Tibial artery (tissue), 4 donors: ENCODE measurements around the gene ADAM10.
"Not testable (repeated sequence)": the region's sequence is repeated elsewhere in the genome, so short reads cannot be mapped to it uniquely, and the experiment has no call there.

Experiments used
- DNase-seq, 2 donors: peaks; one replicate each; pipeline ENCODE4 v3.0.0-alpha.2; 2019
- H3K27ac ChIP-seq, 2 donors: fragments of 200-600 bp; sonication (generic) in 1 of 2; 1 replicate in 1 of 2; 2 replicates in 1 of 2; pipeline ENCODE4 v1.5.1; 2018 to 2019; ENCODE audit warnings: mild to moderate bottlenecking in 1 of 2
- H3K27me3 ChIP-seq, 2 donors: fragments of 200-600 bp; sonication (generic) in 1 of 2; one replicate each; pipeline versions ENCODE4 v1.5.1 to v1.6.0; 2016 to 2019
- H3K36me3 ChIP-seq, 3 donors: fragments of 200-600 bp; sonication (generic) in 2 of 3; one replicate each; pipeline ENCODE4 v1.5.1; 2016 to 2019; ENCODE audit warnings: mild to moderate bottlenecking in 2 of 3
- H3K4me1 ChIP-seq, 4 donors: fragments of 200-600 bp; sonication (generic) in 2 of 4; 1 replicate in 3 of 4; 2 replicates in 1 of 4; pipeline ENCODE4 v1.5.1; 2016 to 2019
- H3K4me3 ChIP-seq, 2 donors: fragments of 200-600 bp; sonication (generic) in 1 of 2; 1 replicate in 1 of 2; 2 replicates in 1 of 2; pipeline ENCODE4 v1.5.1; 2018 to 2019; ENCODE audit warnings: mild to moderate bottlenecking in 2 of 2
- H3K9me3 ChIP-seq, 3 donors: fragments of 200-600 bp; sonication (generic) in 1 of 3; one replicate each; pipeline ENCODE4 v1.5.1; 2016 to 2019
- CTCF ChIP-seq, 2 experiments: fragments of 200-600 bp in 1 of 2; fragments of 450-650 bp in 1 of 2; IDR thresholded peaks; one replicate each; pipeline ENCODE4 v1.5.1; 2017 to 2019; ENCODE audit warnings: antibody characterized with exemption in 2 of 2, mild to moderate bottlenecking in 1 of 2, moderate library complexity in 1 of 2
- intact Hi-C: fragments of 100-400 bp; cut with DNase I; formaldehyde crosslinking; loops from one replicate; pipeline ENCODE4 v1.15.0; 2023; ENCODE audit warnings: low total_unique reads

ADAM10 gene

DNA sequence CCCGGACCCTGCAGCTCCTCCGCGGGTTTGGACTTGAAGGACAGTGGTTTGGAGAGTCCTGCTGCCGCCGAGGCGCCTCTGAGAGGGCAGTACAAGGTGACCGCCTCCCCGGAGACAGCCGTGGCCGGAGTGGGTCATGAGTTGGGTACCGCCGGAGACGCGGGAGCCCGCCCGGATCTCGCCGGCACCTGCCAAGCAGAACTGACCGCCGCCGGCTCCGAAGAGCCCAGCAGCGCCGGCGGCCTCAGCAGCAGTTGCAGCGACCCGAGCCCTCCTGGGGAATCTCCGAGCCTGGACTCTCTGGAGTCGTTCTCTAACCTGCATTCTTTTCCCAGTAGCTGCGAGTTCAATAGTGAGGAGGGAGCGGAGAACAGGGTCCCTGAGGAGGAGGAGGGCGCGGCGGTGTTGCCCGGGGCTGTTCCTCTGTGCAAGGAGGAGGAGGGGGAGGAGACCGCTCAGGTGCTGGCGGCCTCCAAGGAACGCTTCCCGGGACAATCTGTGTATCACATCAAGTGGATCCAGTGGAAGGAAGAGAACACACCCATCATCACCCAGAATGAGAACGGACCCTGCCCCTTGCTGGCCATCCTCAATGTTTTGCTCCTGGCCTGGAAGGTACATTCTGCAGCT, 22.2 kb upstream of the ADAM10 start:
- Histone ChIP-seq H3K4me3 (peak overlapping the region; percentile 69 to 81), H3K27ac (peak overlapping the region; percentile 89 to 96), H3K27me3 (no peaks in the 10 kb centered on the region), H3K9me3 (no peaks in the 10 kb centered on the region), H3K4me1 (peaks cover 0 to 52% (median 13%) of the 10 kb centered on the region in 4 donors), H3K36me3 (no peaks in the 10 kb centered on the region)
- TF ChIP-seq CTCF (IDR thresholded peaks at IDR 0.05), result no peak
- peak; percentile 54 to 80 for DNase-seq
- intact Hi-C loops, result loop anchor here (1.0 kb wide), 1 partner anchor 22 kb away; the partner anchor contains the start of gene ADAM10

DNA sequence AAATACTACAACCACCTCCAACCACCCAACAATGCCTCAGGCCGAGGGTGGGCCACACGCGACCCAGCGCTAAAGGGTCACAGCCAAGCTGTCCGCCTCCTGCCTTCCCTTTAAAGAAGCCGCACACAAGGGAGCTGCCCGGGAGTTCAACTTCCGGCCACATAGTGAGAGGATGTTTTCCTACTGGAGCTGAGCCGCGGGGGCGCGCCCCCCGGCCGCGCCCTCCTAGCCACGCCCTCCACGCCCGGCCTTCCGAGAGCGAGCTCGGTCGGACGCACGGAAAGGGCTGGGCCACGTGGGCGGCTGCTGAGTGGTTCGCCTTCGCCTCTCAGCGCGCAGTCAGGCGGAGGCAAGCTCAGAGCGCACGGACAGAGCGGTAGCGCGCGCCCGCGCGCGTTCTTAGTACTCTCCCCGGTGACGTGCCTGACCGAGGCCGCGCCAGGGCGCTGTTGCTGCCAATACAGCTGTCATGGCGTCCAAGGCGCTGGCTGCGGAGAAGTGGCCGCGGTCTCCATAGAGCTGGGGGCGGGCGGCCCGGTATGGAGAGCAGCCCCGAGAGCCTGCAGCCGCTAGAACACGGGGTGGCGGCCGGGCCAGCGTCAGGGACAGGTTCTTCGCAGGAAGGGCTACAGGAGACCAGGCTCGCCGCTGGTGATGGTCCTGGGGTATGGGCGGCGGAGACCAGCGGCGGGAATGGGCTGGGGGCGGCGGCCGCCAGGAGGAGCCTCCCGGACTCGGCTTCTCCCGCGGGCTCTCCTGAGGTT, 21.5 kb upstream of the ADAM10 start, which contains the start of gene MINDY2:
TSS of gene MINDY2 (plus strand) at position 446 of the 764 bp plus-strand sequence. CDS start at position 540, 94 bp downstream.
- Histone ChIP-seq H3K36me3 (no peaks in the 10 kb centered on the region), H3K27me3 (no peaks in the 10 kb centered on the region), H3K4me1 (peaks cover 0 to 45% (median 13%) of the 10 kb centered on the region in 4 donors), H3K27ac (peak within 1 kb of the TSS; percentile 89 to 96), H3K4me3 (peak within 1 kb of the TSS; percentile 69 to 81), H3K9me3 (no peaks in the 10 kb centered on the region)
- peak; percentile 98 to 99 for DNase-seq
- TF ChIP-seq CTCF (IDR thresholded peaks at IDR 0.05), result peak in 1 of 2 experiments; percentile 16
- intact Hi-C loops, result loop anchor here (1.0 kb wide), 1 partner anchor 22 kb away; the partner anchor contains the start of gene ADAM10

DNA sequence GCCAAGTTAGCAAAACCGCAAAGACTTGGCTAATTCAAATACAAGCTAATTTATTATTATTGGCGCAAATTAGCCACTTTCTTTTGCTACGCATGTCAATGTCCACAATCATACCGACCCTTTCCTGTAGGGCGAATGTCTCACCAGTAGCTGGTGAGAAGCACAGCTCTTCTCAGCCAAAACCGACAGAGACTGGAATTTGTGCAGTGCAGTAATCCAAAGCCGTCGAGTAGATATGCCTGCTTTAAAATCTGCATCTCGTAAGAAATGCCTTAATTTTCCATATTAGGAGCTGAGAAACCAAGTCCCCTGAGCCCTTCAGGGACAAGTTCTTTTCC, 21.0 kb upstream of the ADAM10 start:
- Histone ChIP-seq H3K27ac (peak overlapping the region; percentile 89 to 96), H3K4me1 (peaks cover 0 to 39% (median 13%) of the 10 kb centered on the region in 4 donors), H3K36me3 (no peaks in the 10 kb centered on the region), H3K27me3 (no peaks in the 10 kb centered on the region), H3K9me3 (no peaks in the 10 kb centered on the region), H3K4me3 (peak overlapping the region; percentile 69 to 81)
- TF ChIP-seq CTCF (IDR thresholded peaks at IDR 0.05), result peak; percentile 13 to 38
- intact Hi-C loops, result no loop called here
- DNase-seq, result no peak

DNA sequence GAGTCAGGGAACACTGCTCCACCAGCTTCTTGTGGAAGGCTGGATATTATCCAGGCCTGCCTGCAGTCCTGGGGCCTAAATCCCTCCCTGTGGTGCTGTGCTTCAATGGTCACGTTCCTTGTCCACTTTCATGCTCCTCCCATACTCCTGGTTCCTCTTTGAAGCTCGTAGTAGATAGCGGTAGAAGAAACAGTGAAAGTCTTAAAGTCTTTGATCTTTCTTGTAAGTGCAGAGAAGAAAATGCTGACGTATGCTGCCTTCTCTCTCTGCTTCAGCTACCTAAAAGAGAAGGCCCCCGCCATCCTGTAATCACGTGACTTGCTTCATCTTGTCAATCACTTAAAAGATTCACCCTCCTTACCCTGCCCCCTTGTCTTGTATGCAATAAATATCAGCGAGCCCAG, 19.1 kb upstream of the ADAM10 start:
- H3K9me3 ChIP-seq, H3K36me3 ChIP-seq, intact Hi-C loops, H3K4me3 ChIP-seq, H3K27ac ChIP-seq, DNase-seq, H3K27me3 ChIP-seq: not testable (repeated sequence)
- peaks cover 0 to 20% (median 9%) of the 10 kb centered on the region in 4 donors for H3K4me1 ChIP-seq

DNA sequence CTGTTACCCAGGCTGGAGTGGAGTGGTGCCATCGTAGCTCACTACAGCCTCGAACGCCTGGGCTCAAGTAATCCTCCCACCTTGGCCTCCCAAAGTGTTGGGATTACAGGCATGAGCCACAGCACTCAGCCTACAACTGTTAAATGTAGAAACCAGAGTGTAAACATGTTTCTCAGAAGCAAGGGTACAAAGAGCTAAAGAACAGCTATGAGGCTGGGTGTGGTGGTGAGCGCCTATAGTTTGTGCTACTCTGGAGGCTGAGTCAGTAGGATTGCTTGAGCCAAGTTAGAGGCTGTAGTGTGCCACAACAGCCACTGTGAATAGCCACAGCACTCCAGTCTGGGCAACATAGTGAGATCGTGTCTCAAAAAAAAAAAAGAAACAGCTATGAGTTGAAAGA, 16.8 kb upstream of the ADAM10 start:
- TF ChIP-seq CTCF (IDR thresholded peaks at IDR 0.05), result no peak
- no peak overlapping the region for H3K4me3 ChIP-seq
- no peak for DNase-seq
- H3K36me3 ChIP-seq, result no peaks in the 10 kb centered on the region
- H3K27me3 ChIP-seq, result no peaks in the 10 kb centered on the region
- peaks cover 0 to 7% (median 3%) of the 10 kb centered on the region in 4 donors for H3K4me1 ChIP-seq
- intact Hi-C loops, result no loop called here
- H3K9me3 ChIP-seq, result peaks cover 0 to 4% (median 0%) of the 10 kb centered on the region in 3 donors
- no peak overlapping the region for H3K27ac ChIP-seq

- DNase-seq, result no peak
- Histone ChIP-seq H3K9me3 (peaks cover 0 to 4% (median 0%) of the 10 kb centered on the region in 3 donors), H3K27me3 (no peaks in the 10 kb centered on the region), H3K4me3 (no peak overlapping the region), H3K27ac (no peak overlapping the region), H3K4me1 (no peaks in the 10 kb centered on the region), H3K36me3 (no peaks in the 10 kb centered on the region)
- no peak for TF ChIP-seq CTCF (IDR thresholded peaks at IDR 0.05)
- intact Hi-C loops, result no loop called here
Observed at GRCh38 chr15:58764468-58764867, 15.0 kb upstream of the ADAM10 start.
